Measurements from ENCODE around the gene JKAMP. TPM values are rescaled to one million over a fixed set of nuclear protein-coding genes. Genes with fewer than 3 reads are reported as not detected.
A peak's percentile ranks its signal among the peaks of the same experiment; 100 is the strongest.

Gene JKAMP
- polyA plus RNA-seq, 1 donor from 2014 or later: 40.9 TPM

DNA sequence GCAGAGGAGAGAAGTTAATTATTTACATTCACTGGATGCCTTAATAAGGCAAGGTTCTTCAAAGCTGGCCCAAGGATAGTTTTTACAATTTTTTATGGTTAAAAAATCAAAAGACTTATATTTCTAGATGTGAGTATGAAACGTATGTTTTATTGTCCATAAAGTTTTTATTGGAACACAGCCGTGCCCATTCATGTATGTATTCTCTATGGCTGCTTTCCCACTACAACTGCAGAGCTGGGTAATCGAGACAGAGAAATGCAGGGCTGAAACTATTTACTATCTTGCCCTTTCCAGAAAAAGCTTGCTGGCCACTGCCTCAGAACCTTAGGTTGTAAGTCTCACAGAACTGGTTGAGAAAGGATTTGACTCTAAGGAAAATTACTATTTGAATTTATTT lies 16.4 kb downstream of the JKAMP start:
- Mint-ChIP-seq H3K9me3 (no peaks in the 10 kb centered on the region), H3K4me3 (no peak overlapping the region), H3K27me3 (no peaks in the 10 kb centered on the region), H3K27ac (no peak overlapping the region), H3K4me1 (peaks cover 0 to 3% (median 0%) of the 10 kb centered on the region in 3 donors), H3K36me3 (peaks cover 4% of the 10 kb centered on the region)

DNA sequence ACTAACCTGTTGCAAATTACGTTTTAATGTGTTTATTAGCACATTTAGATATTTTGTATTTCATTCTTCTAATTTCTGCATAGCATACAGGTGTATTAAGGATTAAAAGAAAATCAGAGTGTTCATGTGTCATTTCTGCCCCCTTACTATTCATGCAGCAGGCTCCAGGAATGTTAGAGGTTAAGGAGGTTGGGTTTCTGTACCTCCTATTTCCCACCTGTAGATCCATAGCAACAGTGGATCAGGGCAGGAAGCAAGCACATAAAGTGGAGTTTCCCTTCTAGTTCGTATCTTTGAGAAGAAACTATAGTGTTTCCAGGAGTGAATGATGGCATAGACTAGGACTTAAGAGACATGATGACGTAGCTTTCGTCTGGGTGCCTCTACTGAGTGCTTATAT lies 18.9 kb downstream of the JKAMP start:
- no peaks in the 10 kb centered on the region for H3K4me1 Mint-ChIP-seq
- H3K36me3 Mint-ChIP-seq: peaks cover 6% of the 10 kb centered on the region

DNA sequence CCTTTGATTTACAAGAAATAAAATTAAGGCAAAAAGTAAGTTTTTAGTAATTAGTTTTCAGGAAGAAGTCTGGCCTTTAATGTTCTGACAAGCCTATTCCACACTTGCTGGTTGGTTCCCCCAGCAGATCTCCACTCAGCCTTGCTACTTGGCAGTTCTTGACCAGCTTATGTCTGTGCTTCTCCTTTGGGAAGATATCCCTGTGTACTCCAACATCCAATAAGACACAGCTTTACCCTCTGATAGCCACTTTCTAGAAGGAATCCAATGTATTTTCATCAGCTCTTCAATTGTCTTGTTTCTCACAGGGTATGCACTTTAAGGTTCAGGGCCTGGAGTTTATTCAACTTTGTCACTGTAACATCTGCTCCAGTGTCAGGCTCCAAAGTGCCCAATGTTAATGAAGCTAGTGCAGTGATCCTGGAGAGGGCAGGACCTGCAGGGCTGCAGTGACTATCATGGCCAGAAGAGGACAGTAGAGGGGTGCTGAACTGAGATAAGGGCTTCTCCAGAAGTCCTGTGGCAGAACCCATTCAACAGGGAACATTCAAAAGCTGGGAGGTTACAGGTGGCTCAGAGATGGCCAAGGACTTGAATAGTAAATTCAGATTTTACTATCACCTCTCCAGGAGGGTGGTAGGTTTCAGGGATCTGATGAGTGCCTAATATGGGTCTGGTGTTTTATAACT lies 22.9 kb downstream of the JKAMP start:
- no peaks in the 10 kb centered on the region for H3K4me1 Mint-ChIP-seq
- no peak overlapping the region for H3K4me3 Mint-ChIP-seq
- H3K27me3 Mint-ChIP-seq: no peaks in the 10 kb centered on the region
- no peak overlapping the region for H3K27ac Mint-ChIP-seq
- peaks cover 0 to 2% (median 0%) of the 10 kb centered on the region in 3 donors for H3K9me3 Mint-ChIP-seq
- H3K36me3 Mint-ChIP-seq: peaks cover 2% of the 10 kb centered on the region

More for the DNA sequence above, 18.9 kb downstream of the JKAMP start:
- no peak overlapping the region for H3K27ac Mint-ChIP-seq
- H3K9me3 Mint-ChIP-seq: peaks cover 0 to 2% (median 0%) of the 10 kb centered on the region in 3 donors
- no peak overlapping the region for H3K4me3 Mint-ChIP-seq
- H3K27me3 Mint-ChIP-seq: no peaks in the 10 kb centered on the region

DNA sequence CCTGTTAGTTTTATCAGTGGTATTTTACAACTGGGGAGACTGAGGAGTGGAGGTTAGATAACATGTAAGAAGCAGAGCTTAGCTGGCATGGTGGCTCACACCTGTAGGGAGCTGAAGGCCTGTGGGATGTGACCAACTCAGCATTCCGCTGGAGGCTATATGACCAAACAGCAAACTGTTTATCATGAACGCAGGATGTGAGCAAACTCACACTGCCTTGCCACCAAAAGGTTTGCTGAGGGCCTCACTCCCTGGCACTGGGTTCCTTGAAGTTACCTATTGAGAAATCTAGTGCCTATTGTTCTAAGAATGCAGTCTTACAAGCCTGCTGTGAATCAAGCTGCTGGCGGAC lies 23.4 kb downstream of the JKAMP start:
- Mint-ChIP-seq H3K4me3 (no peak overlapping the region), H3K4me1 (no peaks in the 10 kb centered on the region), H3K36me3 (peaks cover 2% of the 10 kb centered on the region), H3K9me3 (peaks cover 0 to 2% (median 0%) of the 10 kb centered on the region in 3 donors), H3K27ac (no peak overlapping the region), H3K27me3 (no peaks in the 10 kb centered on the region)

DNA sequence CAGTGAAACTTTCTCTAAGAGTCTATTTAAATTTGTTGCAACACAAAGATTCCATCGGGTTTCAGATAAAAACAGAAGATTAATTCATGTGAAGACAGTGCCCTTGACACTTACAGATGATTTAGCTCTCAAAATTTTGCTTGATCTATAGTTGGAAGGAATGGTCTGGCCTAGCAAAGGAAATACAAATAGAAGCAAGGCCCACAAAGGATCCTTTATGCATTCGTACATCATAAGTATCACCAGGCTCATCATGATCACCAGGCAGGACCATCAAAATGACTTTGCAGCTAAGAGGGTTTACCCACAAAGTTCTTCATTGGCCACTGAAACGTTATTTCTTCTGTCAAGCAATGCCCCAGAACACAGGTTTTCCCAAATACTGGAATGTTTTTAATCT lies 24.8 kb downstream of the JKAMP start:
- Mint-ChIP-seq H3K27ac (no peak overlapping the region), H3K9me3 (peaks cover 0 to 2% (median 0%) of the 10 kb centered on the region in 3 donors), H3K4me1 (no peaks in the 10 kb centered on the region), H3K27me3 (peaks cover 3% of the 10 kb centered on the region), H3K4me3 (no peak overlapping the region), H3K36me3 (peaks cover 2% of the 10 kb centered on the region)

DNA sequence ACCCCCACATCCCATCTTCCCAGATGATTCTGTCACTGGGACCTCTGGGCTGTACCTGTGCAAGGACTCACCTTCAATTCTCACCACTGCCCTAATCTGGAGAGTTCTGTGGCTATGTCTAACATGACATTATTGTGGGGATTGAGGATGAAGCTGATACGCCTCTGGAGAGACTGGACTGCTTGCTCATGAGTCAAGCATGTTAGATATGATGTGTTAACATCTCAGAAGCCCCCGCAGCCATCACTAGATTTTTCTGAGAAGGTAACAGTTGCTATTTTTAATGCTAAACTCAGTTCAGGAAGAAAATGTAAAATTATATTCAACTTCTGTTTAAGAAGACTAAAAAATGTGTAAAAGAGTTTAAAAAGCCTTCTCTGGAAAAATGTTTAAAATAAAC lies 25.7 kb downstream of the JKAMP start:
- H3K27me3 Mint-ChIP-seq: peaks cover 5% of the 10 kb centered on the region
- H3K4me3 Mint-ChIP-seq: no peak overlapping the region
- H3K4me1 Mint-ChIP-seq: no peaks in the 10 kb centered on the region
- peaks cover 0 to 3% (median 0%) of the 10 kb centered on the region in 3 donors for H3K9me3 Mint-ChIP-seq
- peaks cover 2% of the 10 kb centered on the region for H3K36me3 Mint-ChIP-seq
- no peak overlapping the region for H3K27ac Mint-ChIP-seq

DNA sequence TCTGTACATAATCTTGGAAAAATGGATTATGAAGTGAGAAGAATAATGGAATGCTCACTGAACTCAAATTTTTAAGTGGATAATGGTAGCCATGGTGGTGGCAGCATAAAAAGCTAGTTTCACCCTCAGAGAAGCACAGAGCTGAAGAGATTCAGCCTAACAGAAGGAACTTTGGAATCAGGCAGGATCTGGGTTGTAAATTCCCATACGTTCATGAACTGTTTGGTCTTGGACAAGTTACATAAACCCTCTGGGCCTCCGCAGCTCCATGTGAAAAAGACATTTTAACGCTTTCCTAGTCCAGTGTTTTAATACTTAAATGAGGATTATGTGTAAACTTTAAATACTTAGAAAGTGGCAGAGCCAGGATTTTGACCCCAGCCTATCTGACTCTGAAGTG lies 26.6 kb downstream of the JKAMP start:
- peaks cover 0 to 3% (median 0%) of the 10 kb centered on the region in 3 donors for H3K9me3 Mint-ChIP-seq
- H3K4me1 Mint-ChIP-seq: no peaks in the 10 kb centered on the region
- H3K27me3 Mint-ChIP-seq: peaks cover 5% of the 10 kb centered on the region
- H3K36me3 Mint-ChIP-seq: peaks cover 2% of the 10 kb centered on the region
- H3K27ac Mint-ChIP-seq: no peak overlapping the region
- H3K4me3 Mint-ChIP-seq: no peak overlapping the region

DNA sequence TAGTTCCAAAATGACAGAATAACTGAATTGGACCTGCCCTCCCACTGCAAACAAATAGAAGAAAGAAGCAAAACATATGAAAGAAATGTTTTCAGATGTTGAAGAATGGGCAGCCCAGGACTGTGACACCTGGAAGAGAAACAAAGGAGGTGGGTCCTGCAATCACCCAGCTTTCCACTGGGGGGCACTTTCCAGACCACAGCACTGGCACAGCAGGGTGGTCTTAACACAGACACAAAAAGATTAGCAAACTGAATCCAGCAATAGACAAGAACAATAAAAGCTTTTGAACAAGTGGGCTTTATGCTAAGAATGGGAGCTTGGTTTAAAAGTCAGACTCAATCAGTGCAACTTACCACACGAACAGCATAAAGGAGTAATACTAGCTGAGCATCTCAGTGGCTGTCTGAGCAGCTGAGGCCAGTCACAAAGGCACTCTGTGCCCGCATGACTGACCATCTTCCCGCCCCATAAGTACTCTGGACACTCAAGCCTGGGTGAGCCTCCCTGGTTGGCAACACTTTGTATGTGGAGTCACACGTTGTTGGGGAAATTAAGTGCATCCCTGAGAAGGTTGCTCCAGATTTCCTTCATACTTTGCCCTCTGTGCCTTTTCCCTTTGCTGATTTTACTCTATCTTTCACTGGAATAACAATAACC lies 27.7 kb downstream of the JKAMP start:
- Mint-ChIP-seq H3K27me3 (peaks cover 7% of the 10 kb centered on the region), H3K27ac (peak overlapping the region in 1 of 3 donors; percentile 51), H3K4me3 (no peak overlapping the region), H3K4me1 (no peaks in the 10 kb centered on the region), H3K36me3 (peaks cover 2% of the 10 kb centered on the region), H3K9me3 (peaks cover 0 to 3% (median 0%) of the 10 kb centered on the region in 3 donors)

DNA sequence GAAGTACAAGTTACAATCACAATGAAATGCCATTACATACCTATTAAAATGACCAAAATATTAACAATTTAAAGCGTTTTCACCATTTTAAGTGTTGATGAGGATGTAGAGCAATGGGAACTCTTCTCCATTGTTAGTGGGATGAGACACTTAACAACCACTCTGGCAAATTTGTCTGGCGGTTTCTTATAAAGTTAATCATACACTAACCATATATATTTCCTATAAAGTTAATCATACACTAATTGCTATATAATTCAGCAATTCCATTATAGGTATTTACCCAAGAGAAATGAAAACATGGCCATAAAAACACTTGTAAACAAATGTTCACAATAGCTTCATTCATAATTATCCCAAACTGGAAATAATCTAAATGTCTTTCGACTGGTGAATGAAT lies 35.9 kb downstream of the JKAMP start:
- no peak overlapping the region for H3K4me3 Mint-ChIP-seq
- H3K36me3 Mint-ChIP-seq: no peaks in the 10 kb centered on the region
- no peaks in the 10 kb centered on the region for H3K4me1 Mint-ChIP-seq
- no peak overlapping the region for H3K27ac Mint-ChIP-seq
- no peaks in the 10 kb centered on the region for H3K9me3 Mint-ChIP-seq
- peaks cover 3% of the 10 kb centered on the region for H3K27me3 Mint-ChIP-seq

DNA sequence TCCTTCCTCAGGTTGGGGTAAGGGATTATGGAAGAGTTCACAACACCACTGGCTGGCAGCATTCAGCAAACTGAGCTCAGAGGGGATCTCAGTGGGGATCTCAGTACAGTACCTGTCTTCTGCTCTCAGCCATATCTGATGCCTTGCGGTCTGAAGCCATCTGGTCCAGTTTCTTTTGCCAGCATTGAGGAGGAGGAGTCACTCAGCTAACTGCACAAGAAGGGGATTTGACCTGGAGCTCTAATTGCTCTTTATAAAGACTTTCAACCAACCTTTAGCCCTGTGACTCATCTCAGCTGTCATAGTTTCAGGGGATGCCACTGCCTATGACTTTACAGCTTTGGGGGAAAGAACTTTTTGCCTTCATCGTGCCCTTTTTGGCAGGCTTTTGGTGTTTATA lies 44.9 kb downstream of the JKAMP start:
- Mint-ChIP-seq H3K4me1 (no peaks in the 10 kb centered on the region), H3K27me3 (peaks cover 3% of the 10 kb centered on the region), H3K36me3 (peaks cover 3% of the 10 kb centered on the region), H3K27ac (no peak overlapping the region), H3K4me3 (no peak overlapping the region), H3K9me3 (peaks cover 0 to 8% (median 3%) of the 10 kb centered on the region in 3 donors)

DNA sequence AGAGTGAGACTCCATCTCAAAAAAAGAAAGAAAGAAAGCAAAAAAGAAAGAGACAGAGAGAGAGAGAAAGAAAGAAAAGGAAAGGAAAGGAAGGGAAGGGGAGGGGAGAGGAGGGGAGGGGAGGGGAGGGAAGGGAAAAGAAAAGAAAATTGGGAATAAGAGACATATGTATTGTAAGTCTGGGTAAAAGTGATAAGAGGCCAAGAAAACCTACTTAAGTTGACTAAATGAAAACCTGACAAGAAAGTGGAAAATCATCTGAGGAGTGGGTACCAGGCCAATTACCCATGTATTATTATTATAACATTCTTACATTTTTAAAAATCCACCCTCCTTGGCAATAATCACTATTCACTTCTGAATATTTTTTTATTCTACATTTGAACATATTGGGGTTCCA lies 46.0 kb downstream of the JKAMP start:
- peaks cover 0 to 9% (median 3%) of the 10 kb centered on the region in 3 donors for H3K9me3 Mint-ChIP-seq
- H3K4me1 Mint-ChIP-seq: no peaks in the 10 kb centered on the region
- H3K27me3 Mint-ChIP-seq: peaks cover 2% of the 10 kb centered on the region
- peaks cover 3% of the 10 kb centered on the region for H3K36me3 Mint-ChIP-seq
- no peak overlapping the region for H3K27ac Mint-ChIP-seq
- no peak overlapping the region for H3K4me3 Mint-ChIP-seq

DNA sequence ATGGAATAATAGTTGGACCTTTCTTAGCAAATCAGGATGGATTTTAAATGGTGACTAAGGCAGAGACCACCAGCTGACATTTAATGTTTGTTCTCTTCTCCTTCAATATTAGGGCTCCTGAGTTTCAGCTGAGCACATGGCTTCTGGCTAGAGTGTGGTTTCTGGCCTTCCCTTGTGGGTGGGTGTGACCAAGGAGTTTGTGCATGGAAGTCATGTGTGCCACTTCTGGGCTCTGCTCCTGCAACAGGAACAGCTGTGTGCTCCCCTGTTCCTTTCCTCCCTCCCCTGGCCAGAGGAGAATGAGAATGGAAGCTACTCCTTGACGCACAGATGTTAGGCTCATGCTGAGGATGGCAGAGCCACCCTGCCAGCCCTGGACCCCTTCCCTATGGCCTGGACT lies 48.1 kb downstream of the JKAMP start:
- no peaks in the 10 kb centered on the region for H3K4me1 Mint-ChIP-seq
- no peak overlapping the region for H3K27ac Mint-ChIP-seq
- H3K36me3 Mint-ChIP-seq: peaks cover 3% of the 10 kb centered on the region
- H3K27me3 Mint-ChIP-seq: peaks cover 7% of the 10 kb centered on the region
- no peak overlapping the region for H3K4me3 Mint-ChIP-seq
- peaks cover 0 to 9% (median 3%) of the 10 kb centered on the region in 3 donors for H3K9me3 Mint-ChIP-seq

DNA sequence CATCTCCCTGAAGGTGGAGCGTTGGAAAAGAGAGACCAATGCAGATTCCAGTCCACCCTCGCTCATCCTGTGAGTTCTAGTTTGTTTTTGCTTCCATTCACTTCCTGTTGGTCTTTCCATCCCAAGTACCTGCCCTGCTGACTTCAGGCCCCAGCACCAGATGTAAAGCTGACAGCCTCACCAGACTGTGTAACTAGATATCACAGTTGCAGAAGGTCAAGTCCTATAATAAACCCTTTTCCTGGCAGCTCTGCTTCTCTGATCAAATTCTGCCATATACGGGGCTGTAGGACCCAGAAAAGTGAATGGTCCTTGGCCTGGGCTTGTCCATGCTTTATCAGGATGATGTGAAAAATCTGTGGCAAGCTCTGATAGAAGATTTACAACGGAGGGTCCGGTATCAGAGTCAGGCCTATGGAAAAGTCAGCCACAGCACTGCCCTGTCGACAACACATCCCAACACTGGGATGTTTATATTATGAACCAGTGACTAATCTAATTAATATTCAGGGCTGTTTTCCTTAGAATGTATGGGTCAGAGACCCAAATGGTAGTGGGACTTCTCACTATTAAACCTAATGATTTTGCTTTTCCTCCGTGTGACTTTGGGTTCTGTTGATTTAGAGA lies 50.2 kb downstream of the JKAMP start:
- Mint-ChIP-seq H3K36me3 (no peaks in the 10 kb centered on the region), H3K9me3 (peaks cover 0 to 6% (median 0%) of the 10 kb centered on the region in 3 donors), H3K27ac (no peak overlapping the region), H3K4me1 (peaks cover 2 to 8% (median 6%) of the 10 kb centered on the region in 3 donors), H3K27me3 (peaks cover 9% of the 10 kb centered on the region), H3K4me3 (no peak overlapping the region)

DNA sequence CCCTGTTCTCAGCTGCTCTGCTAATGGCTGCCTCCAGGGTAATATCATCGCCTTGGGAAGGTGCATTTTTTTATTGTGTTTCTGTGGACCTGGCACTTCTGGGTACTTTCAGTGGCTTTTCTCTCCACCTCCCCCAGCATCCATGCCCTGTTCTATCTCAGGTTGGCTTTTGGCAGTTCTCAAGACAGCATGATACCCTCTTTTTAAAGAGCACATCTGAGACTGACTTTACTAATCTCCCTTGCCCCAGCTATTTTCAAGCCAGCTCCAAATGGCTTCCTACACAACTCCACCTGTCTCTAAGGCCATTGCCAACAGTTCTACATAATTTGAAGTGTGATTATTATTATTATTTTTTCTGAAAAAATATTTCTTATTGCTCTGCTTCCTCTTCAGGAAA lies 53.2 kb downstream of the JKAMP start:
- Mint-ChIP-seq H3K4me3 (no peak overlapping the region), H3K4me1 (peaks cover 2 to 8% (median 6%) of the 10 kb centered on the region in 3 donors), H3K27me3 (peaks cover 7% of the 10 kb centered on the region), H3K9me3 (peaks cover 0 to 4% (median 0%) of the 10 kb centered on the region in 3 donors), H3K27ac (peak overlapping the region in 1 of 3 donors; percentile 24), H3K36me3 (no peaks in the 10 kb centered on the region)

DNA sequence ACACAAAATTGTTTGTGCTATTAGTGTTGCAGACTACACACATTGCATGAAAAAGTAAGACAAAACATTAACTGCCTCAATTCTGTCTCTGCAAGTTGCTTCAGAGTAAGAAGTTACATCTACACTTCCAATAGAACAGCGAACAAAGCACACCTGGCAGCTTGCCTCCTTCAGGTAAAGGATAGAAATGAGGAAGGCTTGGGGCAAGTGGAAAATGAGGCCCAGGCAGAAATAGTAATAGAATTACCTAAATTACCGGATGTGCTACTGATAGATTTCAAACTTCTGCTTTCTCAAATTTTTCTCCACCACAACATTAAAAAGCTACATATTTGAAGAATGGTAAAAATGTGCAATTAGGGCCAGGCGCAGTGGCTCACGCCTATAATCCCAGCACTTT lies 54.6 kb downstream of the JKAMP start:
- Mint-ChIP-seq H3K27ac (no peak overlapping the region), H3K36me3 (no peaks in the 10 kb centered on the region), H3K27me3 (peaks cover 10% of the 10 kb centered on the region), H3K9me3 (peaks cover 0 to 4% (median 0%) of the 10 kb centered on the region in 3 donors), H3K4me3 (no peak overlapping the region), H3K4me1 (peaks cover 2 to 8% (median 6%) of the 10 kb centered on the region in 3 donors)
